DOHH2 (cell line): Measurements from ENCODE around the gene CMKLR1.

Source experiments
- CTCF ChIP-seq: fragments of 200-600 bp; sonication (generic); IDR thresholded peaks from one replicate; pipeline ENCODE4 v1.5.1; 2014; ENCODE audit warnings: antibody characterized with exemption, mild to moderate bottlenecking, low read depth, low read length; ENCODE audit not compliant: poor library complexity, severe bottlenecking
- EZH2phosphoT487 ChIP-seq: fragments of 200-600 bp; sonication (generic); IDR thresholded peaks from 2 replicates; pipeline ENCODE4 v1.6.1; 2017; ENCODE audit warnings: borderline replicate concordance, mild to moderate bottlenecking, antibody characterized with exemption, low read length, moderate library complexity, mixed read lengths

GRCh38 chr12:108337235-108338223 is 1.6 kb downstream of the CMKLR1 start:
- no peak for TF ChIP-seq EZH2phosphoT487
- TF ChIP-seq CTCF = peak; percentile 82
